Stimulated activated CD4-positive, alpha-beta T cell treated with anti-CD3 and anti-CD28 coated beads, Interleukin-4, amount 100 ng/mL, for 24 hours (primary cell): ENCODE data around the gene LMBR1.
A peak's percentile ranks its signal among the peaks of the same experiment; 100 is the strongest.
"Not testable (repeated sequence)": the region's sequence is repeated elsewhere in the genome, so short reads cannot be mapped to it uniquely, and the experiment has no call there.

Source experiments
- DNase-seq: peaks from one replicate; pipeline ENCODE4 v3.0.0-alpha.2; 2020

The LMBR1 gene

DNA sequence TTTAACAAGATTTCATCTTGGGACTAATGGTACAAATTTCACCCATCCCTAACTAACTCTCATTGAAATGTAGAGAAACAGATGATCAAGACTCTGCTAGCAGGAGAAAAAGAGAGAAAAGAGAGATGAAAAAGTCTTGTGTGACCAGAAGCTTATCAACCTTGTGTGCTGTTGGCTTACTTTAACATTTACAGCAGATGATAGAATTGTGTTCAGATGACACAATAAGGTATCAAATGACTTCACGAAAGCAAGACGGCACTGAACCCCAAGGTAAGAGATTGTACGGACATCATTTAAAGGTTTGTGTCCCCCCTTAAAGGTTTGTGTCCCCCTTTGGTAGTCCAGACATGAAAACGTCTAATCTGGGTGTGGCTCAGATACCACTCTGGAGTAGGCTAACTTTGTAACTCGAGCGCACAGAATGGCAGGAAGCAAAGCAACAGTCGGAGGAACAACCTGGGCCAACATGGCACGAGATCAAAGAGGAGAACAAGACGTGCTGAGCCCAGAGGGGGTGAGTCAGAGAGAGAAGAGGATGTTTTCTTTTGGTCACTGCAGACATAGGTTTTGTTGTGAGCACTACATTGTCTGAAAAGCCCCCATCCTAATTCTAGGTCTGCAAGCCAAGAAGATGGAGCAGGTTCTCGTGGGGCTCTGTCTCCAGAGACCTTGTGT lies 10.4 kb upstream of the LMBR1 start:
- no peak for DNase-seq

DNA sequence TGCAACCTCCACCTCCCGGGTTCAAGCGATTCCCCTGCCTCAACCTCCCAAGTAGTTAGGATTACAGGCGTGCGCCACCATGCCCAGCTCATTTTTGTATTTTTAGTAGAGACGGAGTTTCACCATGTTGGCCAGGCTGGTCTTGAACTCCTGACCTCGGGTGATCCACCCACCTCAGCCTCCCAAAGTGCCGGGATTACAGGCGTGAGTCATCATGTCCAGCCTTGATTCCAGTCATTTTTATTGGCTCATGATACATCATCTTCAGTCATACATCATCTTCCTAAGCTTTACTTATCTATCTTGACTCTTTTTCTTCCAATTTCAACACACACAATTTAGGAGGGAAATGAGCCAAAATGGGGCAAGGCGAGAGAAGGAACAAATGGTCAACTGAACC lies 7.1 kb upstream of the LMBR1 start:
- not testable (repeated sequence) for DNase-seq

DNA sequence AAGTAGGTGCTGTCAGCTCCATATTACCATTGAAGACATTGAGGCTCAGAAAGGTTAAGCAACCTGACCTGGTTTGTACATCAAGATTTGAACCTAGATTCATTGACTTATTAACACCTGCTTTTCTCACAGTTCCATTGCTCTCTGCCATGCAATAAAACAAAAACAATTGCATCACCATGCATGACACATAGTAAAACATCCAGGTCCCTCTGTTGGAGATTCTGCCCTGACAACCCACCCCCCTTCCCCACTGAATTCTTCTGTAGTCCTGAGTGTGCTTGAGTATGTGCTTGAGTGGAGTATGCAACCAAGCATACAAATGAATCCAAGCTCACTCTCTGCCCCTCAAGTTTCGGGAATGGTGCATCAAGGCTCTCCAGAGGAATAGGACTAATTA lies 6.0 kb upstream of the LMBR1 start:
- no peak for DNase-seq

DNA sequence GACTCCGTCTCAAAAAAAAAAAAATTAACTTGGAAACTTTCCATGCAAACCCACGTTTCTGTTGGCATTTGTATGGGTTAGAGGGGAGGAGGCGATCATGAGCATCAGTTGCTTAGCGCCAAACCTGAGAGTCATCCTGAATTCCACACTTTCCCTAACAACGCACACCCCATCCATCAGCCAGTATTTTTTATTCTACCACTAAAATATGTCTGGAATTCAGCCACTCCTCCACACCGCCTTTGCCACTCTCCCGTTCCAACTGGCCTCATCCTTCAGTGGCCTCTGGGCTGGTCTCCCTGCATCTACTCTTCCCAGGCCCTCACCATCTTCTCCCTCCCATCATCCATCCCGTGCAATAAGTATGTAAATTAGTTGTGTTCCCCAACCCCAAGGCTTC lies 4.7 kb upstream of the LMBR1 start:
- no peak for DNase-seq

DNA sequence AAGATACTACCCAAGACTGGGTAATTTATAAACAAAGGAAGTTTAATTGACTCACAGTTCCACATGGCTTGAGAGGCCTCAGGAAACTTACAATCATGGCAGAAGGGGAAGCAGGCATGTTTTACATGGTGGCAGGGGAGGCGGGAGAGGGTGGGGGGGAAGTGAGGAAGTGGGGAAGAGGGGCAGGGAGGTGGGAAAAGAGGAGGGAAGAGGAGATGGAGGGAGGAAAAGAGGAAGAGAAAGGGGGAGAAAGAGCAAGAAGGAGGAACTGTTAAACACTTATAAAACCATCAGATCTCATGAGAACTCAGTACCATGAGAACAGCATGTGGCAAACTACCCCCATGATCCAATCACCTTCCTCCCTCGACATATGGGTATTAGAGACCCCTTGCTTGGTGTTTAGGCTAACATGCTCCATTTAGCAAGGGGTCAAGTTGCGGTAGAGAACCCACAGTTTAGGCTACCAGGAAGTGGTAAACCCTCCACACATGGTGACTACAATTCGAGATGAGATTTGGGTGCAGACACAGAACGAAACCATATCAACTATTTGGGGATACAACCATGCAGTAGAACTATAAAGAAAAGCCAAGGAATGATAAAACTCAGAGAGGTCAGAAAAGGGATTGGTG lies 3.5 kb upstream of the LMBR1 start:
- no peak for DNase-seq

DNA sequence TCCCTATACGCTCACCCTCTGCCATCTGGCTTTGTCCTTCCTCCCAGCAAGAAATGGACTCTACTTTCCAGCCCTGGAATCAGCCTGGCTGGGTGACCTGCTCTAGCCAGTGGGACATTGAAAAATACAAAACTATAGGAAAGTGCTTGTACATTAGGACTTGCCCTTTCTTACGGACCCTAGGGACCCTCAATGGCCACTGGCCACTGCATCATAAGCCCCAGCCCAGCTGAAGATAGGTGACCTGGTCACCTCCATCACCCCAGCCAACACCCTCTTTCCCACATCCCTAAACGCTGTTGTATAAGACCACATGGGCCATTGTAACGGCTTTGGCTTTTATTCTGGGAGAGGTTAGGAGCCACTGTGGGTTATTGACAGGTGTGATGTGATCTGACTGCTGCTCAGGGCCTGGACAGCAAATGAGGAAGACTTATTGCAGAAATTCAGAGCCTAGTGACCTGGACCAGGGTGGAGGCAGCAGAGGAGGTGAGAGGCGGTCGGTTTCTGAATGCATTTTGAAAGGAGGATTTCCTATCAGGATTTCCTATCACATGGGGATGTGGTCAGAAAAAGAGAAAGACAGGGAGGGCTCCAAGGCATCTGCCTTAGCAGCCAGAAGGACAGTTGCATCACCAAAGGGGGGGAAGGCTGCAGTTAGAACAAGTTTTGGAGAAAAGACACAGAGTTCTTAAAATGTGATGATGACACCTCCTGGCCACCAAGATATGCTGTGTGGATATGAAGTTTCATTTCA lies 2.2 kb upstream of the LMBR1 start:
- DNase-seq, result no peak

DNA sequence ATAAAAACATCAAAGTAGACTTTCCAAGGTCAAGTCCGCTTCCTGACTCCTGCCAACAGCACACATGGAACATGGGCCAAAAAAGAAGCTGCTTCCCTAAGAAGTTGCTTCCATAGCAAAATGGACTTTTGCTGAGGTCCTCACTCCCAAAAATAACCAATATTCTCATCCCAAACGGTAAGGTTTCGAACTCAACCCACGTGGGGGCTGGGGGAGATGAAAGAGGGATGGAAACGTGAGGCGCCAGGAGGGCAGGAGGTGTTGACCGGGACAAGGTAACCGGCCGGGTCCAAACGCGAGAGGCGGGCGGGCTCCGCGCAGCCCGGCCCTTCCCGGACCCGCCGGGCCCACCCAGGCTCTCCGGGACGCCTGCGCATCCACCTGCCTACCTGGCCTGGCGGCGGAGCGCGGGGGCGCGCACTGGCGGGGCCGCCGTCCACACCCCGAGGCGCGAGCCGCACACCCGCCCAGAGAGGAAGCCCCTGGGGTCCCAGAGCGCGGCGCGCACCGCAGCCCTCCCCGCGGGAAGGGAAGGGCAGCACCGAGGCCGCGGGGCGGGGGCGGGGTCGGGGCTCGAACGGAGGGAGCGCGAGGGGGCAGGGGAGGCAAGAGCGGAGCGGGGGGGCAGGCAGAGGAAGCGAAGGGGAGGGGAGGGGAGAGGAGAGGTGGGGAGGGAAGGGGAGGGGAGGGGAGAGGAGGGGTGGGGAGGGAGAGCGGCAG lies 742 bp downstream of the LMBR1 start:
- DNase-seq, result peak; percentile 57

DNA sequence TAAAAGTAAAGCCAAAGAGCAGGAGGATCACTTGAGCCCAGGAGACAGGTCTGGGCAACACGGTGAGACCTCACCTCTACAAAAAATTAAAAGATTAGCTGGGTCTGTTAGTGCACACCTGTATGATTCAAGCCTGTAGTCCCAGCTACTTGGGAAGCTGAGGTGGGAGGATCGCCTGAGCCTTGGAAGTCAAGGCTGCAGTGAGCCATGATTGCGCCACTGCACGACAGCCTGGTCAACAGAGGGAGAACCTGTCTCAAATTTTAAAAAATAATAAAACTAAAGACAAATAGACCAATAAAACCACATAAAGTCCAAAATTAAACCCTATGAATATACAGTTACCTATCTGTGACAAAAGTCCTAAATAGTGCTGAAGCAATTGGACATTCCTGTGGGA lies 3.2 kb downstream of the LMBR1 start:
- DNase-seq, result no peak

DNA sequence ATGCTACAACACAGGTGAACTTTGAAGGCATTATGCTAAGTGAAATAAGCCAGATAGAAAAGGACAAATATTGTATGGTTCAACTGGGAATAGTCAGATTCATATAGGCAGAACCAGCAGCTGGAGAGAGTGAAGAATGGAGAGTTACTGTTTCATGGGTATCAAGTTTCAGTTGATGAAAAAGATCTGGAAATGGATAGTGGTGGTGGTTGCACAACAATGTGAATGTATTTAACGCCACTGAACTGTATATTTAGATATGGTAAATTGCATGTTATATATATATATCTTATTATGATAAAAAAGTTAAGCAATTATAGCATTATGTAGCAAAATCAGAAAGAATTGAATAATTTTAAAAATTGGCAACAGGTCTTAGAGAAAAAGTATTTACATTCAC lies 3.9 kb downstream of the LMBR1 start:
- no peak for DNase-seq

DNA sequence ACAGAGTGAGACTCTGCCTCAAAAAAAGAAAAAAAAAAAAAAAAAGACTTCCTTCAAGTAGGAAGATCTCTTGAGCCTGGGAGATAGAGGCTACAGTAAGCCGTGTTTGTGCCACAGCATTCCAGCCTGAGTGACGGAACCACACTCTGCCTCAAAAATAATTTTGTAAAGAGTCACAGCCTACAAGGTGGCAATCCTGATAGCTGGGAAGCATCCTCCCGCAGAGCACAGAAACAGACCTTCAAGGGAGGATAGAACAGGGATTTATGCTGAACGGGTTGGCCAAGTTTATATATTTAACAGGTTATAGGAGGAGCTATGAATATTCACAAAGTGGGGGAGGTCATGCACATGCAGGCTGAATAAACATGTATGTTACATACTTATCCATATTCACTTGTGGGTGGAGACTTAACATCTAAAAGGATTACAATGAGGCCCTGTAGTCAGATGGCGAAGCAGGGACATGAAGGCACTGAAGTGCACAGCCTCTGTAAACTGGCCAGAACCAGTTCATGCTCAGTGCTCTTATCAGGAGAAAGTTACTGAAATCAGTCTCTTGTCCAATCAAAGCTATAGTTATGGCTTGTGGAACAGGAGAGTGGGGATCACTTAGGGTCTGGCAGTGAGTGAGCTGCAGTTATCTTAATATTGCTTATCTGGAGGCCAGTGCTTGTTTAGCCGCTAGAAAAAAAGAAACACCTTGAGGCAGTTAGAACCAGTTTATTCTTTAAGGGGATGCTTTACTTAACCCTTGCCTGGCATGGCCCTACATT lies 6.8 kb downstream of the LMBR1 start:
- DNase-seq, result no peak

DNA sequence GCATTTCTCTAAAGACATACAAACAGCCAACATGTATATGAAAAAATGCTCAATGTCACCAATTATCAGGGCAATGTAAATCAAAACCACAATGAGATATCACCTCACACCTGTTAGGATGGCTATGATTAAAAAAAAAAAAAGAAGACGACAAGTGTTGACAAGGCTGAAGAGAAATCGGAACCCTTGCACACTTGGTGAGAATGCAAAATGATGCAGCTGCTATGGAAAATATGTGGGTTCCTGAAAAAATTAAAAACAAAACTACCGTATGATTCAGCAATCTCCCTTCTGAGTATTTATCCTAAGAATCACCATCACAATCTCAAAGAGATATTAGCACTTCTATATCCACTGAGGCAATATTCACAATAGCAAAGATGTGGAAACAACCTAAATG lies 11.3 kb downstream of the LMBR1 start:
- no peak for DNase-seq

DNA sequence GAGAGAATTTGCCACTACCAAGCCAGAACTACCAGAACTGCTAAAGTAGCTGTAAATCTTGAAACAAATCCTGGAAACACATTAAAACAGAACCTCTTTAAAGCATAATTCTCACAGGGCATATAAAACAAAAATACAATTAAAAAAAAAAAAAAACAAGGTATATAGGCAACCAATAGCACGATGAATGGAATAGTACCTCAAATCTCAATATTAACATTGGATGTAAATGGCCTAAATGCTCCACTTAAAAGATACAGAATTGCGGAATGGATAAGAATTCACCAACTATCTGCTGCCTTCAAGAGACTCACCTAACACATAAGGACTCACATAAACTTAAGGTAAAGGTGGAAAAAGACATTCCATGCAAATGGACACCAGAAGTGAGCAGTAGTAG lies 17.2 kb downstream of the LMBR1 start:
- DNase-seq, result no peak

DNA sequence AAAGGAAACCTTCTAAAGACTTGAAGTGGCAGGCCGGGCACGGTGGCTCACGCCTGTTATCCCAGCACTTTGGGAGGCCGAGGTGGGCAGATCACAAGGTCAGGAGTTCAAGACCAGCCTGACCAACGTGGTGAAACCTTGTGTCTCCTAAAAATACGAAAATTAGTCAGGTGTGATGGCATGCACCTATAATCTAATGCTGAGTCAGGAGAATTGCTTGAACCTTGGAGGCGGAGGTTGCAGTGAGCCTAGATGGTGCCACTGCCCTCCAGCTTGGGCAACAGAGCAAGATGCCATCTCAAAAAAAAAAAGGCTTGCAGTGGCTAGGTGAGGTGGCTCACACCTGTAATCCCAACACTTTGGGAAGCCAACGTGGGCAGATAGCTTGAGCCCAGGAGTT lies 24.6 kb downstream of the LMBR1 start:
- not testable (repeated sequence) for DNase-seq

DNA sequence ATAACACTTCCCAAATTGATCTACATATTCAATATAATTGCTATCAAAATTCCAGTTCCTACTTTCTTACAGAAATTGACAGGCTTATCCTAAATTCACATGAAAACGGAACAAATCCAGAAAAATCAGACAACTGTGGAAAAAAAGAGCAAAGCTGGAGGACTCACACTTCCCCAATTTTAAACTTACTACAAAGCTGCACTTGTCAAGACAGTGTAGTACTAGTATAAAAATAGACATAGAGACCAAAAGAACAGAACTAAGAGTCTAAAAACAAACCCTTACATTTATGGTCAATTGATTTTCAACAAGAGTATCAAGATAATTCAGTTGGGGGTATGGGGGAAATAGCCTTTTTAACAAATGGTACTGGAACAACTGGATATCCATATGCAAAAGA lies 27.5 kb downstream of the LMBR1 start:
- DNase-seq, result no peak

DNA sequence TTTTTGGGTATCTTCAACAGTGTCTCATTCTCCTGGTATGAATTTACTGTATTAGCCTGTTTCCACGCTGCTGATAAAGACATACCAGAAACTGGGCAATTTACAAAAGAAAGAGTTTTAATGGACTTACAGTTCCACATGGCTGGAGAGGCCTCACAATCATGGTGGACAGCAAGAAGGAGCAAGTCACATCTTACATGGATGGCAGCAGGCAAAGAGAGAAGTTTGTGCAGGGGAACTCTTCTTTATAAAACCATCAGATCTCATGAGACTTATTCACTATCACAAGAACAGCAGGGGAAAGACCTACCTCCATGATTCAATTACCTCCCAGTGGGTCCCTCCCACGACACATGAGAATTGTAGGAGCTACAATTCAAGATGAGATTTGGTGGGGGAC lies 31.0 kb downstream of the LMBR1 start:
- not testable (repeated sequence) for DNase-seq

DNA sequence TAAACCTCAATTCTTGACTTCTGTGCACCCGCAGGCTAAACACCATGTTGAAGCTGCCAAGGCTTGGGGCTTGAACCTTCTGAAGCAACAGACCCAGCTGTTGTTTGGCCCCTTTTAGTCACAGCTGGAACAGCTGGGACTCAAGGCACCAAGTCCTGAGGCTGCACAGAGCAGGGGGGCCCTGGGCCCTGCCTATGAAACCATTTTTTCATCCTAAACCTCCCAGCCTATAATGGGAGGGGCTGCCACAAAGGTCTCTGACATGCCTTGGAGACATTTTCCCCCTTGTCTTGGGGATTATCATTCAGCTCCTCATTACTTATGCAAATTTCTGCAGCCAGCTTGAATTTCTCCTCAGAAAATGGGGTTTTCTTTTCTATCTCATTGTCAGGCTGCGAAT lies 31.8 kb downstream of the LMBR1 start:
- no peak for DNase-seq

DNA sequence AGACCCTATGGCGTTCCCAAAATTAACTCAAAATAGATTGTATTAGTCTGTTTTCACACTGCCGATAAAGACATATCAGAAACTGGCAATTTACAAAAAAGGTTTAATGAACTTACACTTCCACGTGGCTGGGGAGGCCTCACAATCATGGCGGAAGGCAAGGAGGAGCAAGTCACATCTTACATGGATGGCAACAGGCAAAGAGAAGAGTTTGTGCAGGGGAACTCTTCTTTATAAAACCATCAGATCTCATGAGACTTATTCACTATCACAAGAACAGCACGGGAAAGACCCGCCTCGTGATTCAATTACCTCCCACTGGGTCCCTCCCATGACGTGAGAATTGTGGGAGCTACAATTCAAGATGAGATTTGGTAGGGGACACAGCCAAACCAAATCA lies 32.9 kb downstream of the LMBR1 start:
- not testable (repeated sequence) for DNase-seq

DNA sequence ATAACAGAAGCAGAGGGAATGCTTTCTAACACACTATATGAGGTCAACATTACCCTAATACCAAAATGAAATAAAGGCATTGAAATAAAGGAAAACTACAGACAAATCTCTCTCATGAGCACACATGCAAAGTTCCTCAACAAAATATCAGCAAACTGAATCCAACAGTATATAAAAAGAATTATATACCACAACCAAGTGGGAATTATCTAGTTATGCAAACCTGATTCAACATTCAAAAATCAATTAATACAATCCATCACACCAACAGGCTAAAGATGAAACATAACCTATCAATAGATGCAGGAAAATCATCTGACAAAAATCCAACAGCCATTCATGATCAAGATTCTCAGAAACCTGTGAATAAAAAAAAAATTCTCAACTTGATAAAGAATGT lies 34.5 kb downstream of the LMBR1 start:
- DNase-seq, result no peak

DNA sequence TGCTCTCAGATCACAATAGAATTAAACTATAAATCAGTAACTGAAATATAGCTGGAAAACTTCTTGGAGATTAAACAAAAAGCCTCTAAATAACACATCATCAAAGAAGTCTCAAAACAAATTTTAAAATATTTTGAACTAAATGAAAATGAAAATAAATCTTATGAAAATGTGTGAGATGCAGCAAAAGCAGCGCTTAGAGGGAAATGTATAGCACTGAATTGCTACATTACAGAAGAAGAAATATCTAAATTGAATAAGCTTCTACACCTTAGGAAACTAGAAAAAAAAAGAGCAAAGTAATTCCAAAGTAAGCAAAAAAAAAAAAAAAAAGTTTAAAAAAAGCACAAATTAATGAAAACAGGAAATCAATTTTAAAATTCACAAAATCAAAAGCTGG lies 35.2 kb downstream of the LMBR1 start:
- no peak for DNase-seq

DNA sequence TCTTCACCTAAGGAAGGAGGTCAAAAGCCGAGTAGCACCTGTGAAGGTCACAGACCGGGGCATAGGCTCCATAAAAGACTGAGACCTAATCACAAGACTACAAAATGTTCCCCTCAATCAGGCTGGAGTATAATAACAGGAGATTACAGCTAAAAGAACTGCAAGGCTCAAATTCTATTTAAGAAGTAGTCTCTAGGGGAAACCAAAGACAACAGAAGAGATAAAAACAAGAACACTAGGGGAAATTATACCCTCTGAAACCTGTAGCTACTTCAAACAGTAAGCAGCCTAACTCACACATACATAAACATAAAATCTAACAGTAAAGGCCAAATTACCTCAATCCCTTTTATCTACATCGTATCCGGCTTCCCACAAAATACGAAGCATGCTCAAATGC lies 38.3 kb downstream of the LMBR1 start:
- DNase-seq, result no peak

DNA sequence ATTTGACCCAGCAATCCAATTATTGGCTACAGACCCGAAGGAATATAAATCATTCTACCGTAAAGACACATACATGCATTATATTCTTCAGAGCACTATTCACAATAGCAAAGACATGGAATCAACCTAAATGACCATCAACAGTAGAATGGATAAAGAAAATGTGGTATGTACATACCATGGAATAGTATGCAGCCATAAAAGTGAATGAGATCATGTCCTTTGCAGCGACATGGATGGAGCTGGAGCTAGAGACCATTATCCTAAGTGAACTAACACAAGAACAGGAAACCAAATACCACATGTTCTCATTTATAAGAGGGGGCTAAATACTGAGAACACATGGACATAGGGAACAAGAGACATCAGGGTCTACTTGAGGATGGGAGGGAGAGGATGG lies 44.0 kb downstream of the LMBR1 start:
- DNase-seq, result no peak

DNA sequence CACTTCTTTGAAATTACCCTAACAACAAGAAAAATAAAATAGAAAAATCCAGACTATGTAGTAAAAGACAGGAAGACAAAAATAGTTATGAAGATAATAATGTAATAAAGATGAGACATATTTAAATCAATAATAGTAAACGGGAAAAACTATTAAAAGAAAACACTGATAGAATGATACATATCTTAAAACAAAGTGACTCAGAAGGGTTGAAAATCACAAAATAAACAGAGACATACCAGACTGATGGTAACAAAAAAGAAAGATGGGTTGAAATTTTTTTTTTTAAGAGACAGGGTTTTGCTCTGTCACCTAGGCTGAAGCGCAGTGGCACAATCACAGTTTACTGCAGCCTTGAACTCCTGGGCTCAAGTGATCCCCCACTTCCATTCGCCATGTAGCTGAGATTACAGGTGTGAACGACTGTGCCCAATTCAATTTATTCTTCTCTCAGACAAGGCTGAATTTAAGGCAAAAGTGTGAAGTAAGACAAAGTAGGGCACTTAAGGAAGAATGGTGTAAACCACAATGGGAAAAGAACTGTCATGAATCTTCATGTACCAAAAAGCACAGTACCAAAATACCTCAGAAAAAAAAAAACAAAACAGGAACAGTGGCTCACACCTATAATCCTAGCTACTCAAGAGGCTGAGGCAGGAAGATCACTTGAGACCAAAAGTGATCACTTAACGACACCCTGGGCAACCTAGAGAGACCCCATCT lies 47.4 kb downstream of the LMBR1 start:
- no peak for DNase-seq
